K562 (cell line): Measurements from ENCODE around the gene VEZF1. TPM values are rescaled to one million over a fixed set of nuclear protein-coding genes. Genes with fewer than 3 reads are reported as not detected.

ENCODE experiments used
- CCNT2 ChIP-seq: IDR thresholded peaks from 2 replicates; pipeline ENCODE4 v1.6.1; 2011; ENCODE audit warnings: borderline replicate concordance, low read depth, mild to moderate bottlenecking, moderate library complexity, mixed read lengths, low read length; ENCODE audit not compliant: insufficient read length; ENCODE audit errors: extremely low read depth
- CTBP1 ChIP-seq: fragments of 450-650 bp; IDR thresholded peaks from 2 replicates; pipeline ENCODE4 v1.6.1; 2016; ENCODE audit warnings: borderline replicate concordance
- EP400 ChIP-seq: fragments of 450-650 bp; IDR thresholded peaks from 2 replicates; pipeline ENCODE4 v1.6.1; 2017; ENCODE audit warnings: antibody characterized with exemption, mild to moderate bottlenecking, moderate library complexity
- HDAC2 ChIP-seq: fragments of 450-650 bp; IDR thresholded peaks from 2 replicates; pipeline ENCODE4 v1.6.1; 2016; ENCODE audit warnings: mild to moderate bottlenecking
- HIVEP1 ChIP-seq: fragments of 250-450 bp; sonication (Bioruptor Pico); IDR thresholded peaks from 2 replicates; pipeline ENCODE4 v1.4.0; 2020; ENCODE audit warnings: mild to moderate bottlenecking
- KLF6 ChIP-seq: fragments of 250-450 bp; sonication (Bioruptor Pico); IDR thresholded peaks from 2 replicates; pipeline ENCODE4 v1.4.0; 2020; ENCODE audit warnings: mild to moderate bottlenecking, moderate library complexity, borderline replicate concordance
- MXI1 ChIP-seq: IDR thresholded peaks from 2 replicates; pipeline ENCODE4 v1.6.1; 2011; ENCODE audit warnings: low read depth, mild to moderate bottlenecking, improper control_type of control experiment, low read length
- NFIC ChIP-seq: fragments of 450-650 bp; IDR thresholded peaks from 2 replicates; pipeline ENCODE4 v1.6.1; 2017; ENCODE audit warnings: mild to moderate bottlenecking, inconsistent platforms
- NR3C1 ChIP-seq: sonication (generic); formaldehyde crosslinking; IDR thresholded peaks from 2 replicates; pipeline ENCODE4 v1.8.1; 2022; ENCODE audit warnings: missing genetic modification reagents
- POLR2H ChIP-seq: IDR thresholded peaks from 2 replicates; pipeline ENCODE4 v1.6.1; 2016; ENCODE audit warnings: missing genetic modification characterization, low read depth, mild to moderate bottlenecking, control low read depth, missing compliant biosample characterization, moderate library complexity
- RERE ChIP-seq: sonication (generic); formaldehyde crosslinking; IDR thresholded peaks from 2 replicates; pipeline ENCODE4 v1.8.0; 2023; ENCODE audit warnings: missing genetic modification reagents, mild to moderate bottlenecking, borderline replicate concordance
- SIN3A ChIP-seq, 2 experiments: fragments of 150-350 bp in 1 of 2; IDR thresholded peaks; 2 replicates each; pipeline ENCODE4 v1.6.1; 2011 to 2016; ENCODE audit warnings: borderline replicate concordance in 2 of 2, low read depth in 2 of 2, low read length in 2 of 2, mild to moderate bottlenecking in 2 of 2, moderate library complexity in 2 of 2; ENCODE audit not compliant: control insufficient read depth in 1 of 2
- VEZF1 ChIP-seq: fragments of 200-800 bp; sonication (Bioruptor generic); IDR thresholded peaks from 2 replicates; pipeline ENCODE4 v1.6.1; 2017; ENCODE audit warnings: missing genetic modification characterization, missing compliant biosample characterization
- ZBTB7A ChIP-seq: IDR thresholded peaks from 2 replicates; pipeline ENCODE4 v1.6.1; 2011; ENCODE audit warnings: low read depth, mild to moderate bottlenecking, low read length, moderate library complexity, borderline replicate concordance; ENCODE audit not compliant: control insufficient read depth
- polyA plus RNA-seq, 8 experiments: library from polyadenylated mRNA; depleted of rRNA in 4 of 8; stranded (reverse) in 5 of 8; unstranded in 3 of 8; fragments of >200 nt; fragmentation: Nextera tagmentation in 2 of 8; fragmentation: Illumina TruSeq in 1 of 8; extraction: Ambion mirVana in 2 of 8; extraction: Trizol in 1 of 8; gene quantifications; 2 replicates each; pipeline versions ENCODE4 v1.2.1 to v1.2.3, GENCODE V29; 2011 to 2014; ENCODE audit warnings: inconsistent platforms in 1 of 8, missing spikeins in 1 of 8
- total RNA-seq, 7 experiments: library from RNA; depleted of rRNA in 6 of 7; stranded (reverse); fragments of >200 nt in 6 of 7; fragmentation: Illumina TruSeq in 2 of 7; extraction: Trizol in 2 of 7; gene quantifications; 2 replicates each; pipeline versions ENCODE4 v1.2.1 to v1.2.3, GENCODE V29; 2011 to 2021; ENCODE audit warnings: low replicate concordance in 1 of 7
- TF ChIP-seq, protein P1 (sequence below): sonication (generic); formaldehyde crosslinking; IDR thresholded peaks from 2 replicates; pipeline ENCODE4 v1.8.0; 2023; ENCODE audit warnings: mild to moderate bottlenecking, missing genetic modification reagents
- TF ChIP-seq, protein P2 (sequence below): fragments of 200-800 bp; sonication (Bioruptor generic); IDR thresholded peaks from 2 replicates; pipeline ENCODE4 v1.6.1; 2017; ENCODE audit warnings: missing genetic modification characterization, missing compliant biosample characterization

Gene VEZF1
- total and polyA plus RNA-seq, 9 of the 15 experiments (the other 6 are each of a cell fraction or from before 2014, with no cell fraction given) = 9.5 to 33.4 (median 22.1) TPM

- peak; percentile 70; the same call in 1 of the 2 replicates for TF ChIP-seq ZBTB7A
- TF ChIP-seq CCNT2 = peak; percentile 16
- no peak for TF ChIP-seq MXI1
- no peak for TF ChIP-seq KLF6
- no peak for TF ChIP-seq RERE (CRISPR knock-in tag)
- TF ChIP-seq NFIC = 0 out of 2 replicates have a peak, but pooled peaks have one; percentile 11
- TF ChIP-seq POLR2H (tag) = no peak
- TF ChIP-seq EP400 = peak; percentile 52; the same call in 1 of the 2 replicates
- TF ChIP-seq HIVEP1 (CRISPR knock-in tag) = 0 out of 2 replicates have a peak, but pooled peaks have one; percentile 22
- peak; percentile 50; the same call in 1 of the 2 replicates for TF ChIP-seq CTBP1
- TF ChIP-seq SIN3A (IDR thresholded peaks at IDR 0.05; ENCODE audit: borderline replicate concordance in 2 of 2, control insufficient read depth in 1 of 2, low read depth in 2 of 2, low read length in 2 of 2) = peak; percentile 31 to 57; a peak in 1 of 4 replicates
- TF ChIP-seq, protein P1, sequence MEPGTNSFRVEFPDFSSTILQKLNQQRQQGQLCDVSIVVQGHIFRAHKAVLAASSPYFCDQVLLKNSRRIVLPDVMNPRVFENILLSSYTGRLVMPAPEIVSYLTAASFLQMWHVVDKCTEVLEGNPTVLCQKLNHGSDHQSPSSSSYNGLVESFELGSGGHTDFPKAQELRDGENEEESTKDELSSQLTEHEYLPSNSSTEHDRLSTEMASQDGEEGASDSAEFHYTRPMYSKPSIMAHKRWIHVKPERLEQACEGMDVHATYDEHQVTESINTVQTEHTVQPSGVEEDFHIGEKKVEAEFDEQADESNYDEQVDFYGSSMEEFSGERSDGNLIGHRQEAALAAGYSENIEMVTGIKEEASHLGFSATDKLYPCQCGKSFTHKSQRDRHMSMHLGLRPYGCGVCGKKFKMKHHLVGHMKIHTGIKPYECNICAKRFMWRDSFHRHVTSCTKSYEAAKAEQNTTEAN (CRISPR knock-in tag) = no peak
- TF ChIP-seq VEZF1 = peak; percentile 99
- TF ChIP-seq, protein P2, sequence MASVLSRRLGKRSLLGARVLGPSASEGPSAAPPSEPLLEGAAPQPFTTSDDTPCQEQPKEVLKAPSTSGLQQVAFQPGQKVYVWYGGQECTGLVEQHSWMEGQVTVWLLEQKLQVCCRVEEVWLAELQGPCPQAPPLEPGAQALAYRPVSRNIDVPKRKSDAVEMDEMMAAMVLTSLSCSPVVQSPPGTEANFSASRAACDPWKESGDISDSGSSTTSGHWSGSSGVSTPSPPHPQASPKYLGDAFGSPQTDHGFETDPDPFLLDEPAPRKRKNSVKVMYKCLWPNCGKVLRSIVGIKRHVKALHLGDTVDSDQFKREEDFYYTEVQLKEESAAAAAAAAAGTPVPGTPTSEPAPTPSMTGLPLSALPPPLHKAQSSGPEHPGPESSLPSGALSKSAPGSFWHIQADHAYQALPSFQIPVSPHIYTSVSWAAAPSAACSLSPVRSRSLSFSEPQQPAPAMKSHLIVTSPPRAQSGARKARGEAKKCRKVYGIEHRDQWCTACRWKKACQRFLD = no peak
- TF ChIP-seq NR3C1 (CRISPR knock-in tag) = no peak
- TF ChIP-seq HDAC2 = no peak
Observed at GRCh38 chr17:57987581-57988300, at the start of gene VEZF1 (continued).
